DMS153 (cell line): Measurements from ENCODE around the gene GNAI2.
"Not testable (repeated sequence)": the region's sequence is repeated elsewhere in the genome, so short reads cannot be mapped to it uniquely, and the experiment has no call there.

Experiments
- DNase-seq: peaks from one replicate; lab custom pipeline; 2025; lab: John Stamatoyannopoulos, UW

The GNAI2 gene

GRCh38 chr3:50204804-50205412 is 31.1 kb upstream of the GNAI2 start, which contains the start of gene SLC38A3:
Gene SLC38A3, plus strand, starts transcription at chr3:50205271. Its CDS starts 8,929 bp downstream, at chr3:50214200.
- no peak for DNase-seq

GRCh38 chr3:50205413-50206276 is 30.4 kb upstream of the GNAI2 start:
- DNase-seq, result no peak

GRCh38 chr3:50207359-50208042 is 28.5 kb upstream of the GNAI2 start:
- no peak for DNase-seq

GRCh38 chr3:50208677-50209344 is 27.2 kb upstream of the GNAI2 start:
- DNase-seq, result no peak

- DNase-seq, result no peak
Measured at GRCh38 chr3:50210176-50210509, 25.9 kb upstream of the GNAI2 start.

- no peak for DNase-seq
Measured at GRCh38 chr3:50210510-50211367, 25.3 kb upstream of the GNAI2 start.

- DNase-seq, result not testable (repeated sequence)
Measured at GRCh38 chr3:50211368-50211717, 24.7 kb upstream of the GNAI2 start.

- no peak for DNase-seq
Measured at GRCh38 chr3:50211930-50212329, 24.1 kb upstream of the GNAI2 start.

GRCh38 chr3:50212502-50212901 is 23.5 kb upstream of the GNAI2 start:
- no peak for DNase-seq

GRCh38 chr3:50212971-50213370 is 23.0 kb upstream of the GNAI2 start:
- DNase-seq, result no peak

- DNase-seq, result no peak
Measured at GRCh38 chr3:50213373-50213772, 22.6 kb upstream of the GNAI2 start.

- DNase-seq, result no peak
Measured at GRCh38 chr3:50214824-50215223, 21.2 kb upstream of the GNAI2 start.

- DNase-seq, result no peak
Measured at GRCh38 chr3:50215529-50215928, 20.5 kb upstream of the GNAI2 start.

GRCh38 chr3:50217681-50218080 is 18.3 kb upstream of the GNAI2 start:
- DNase-seq, result no peak

GRCh38 chr3:50218448-50218847 is 17.6 kb upstream of the GNAI2 start:
- no peak for DNase-seq

GRCh38 chr3:50219285-50219684 is 16.7 kb upstream of the GNAI2 start:
- no peak for DNase-seq

- DNase-seq, result no peak
Measured at GRCh38 chr3:50220109-50220508, 15.9 kb upstream of the GNAI2 start.

GRCh38 chr3:50221051-50221410 is 15.0 kb upstream of the GNAI2 start:
- no peak for DNase-seq

- DNase-seq, result no peak
Measured at GRCh38 chr3:50221411-50222168, 14.4 kb upstream of the GNAI2 start.

- DNase-seq, result no peak
Measured at GRCh38 chr3:50222169-50222528, 13.9 kb upstream of the GNAI2 start.

GRCh38 chr3:50224639-50225038 is 11.4 kb upstream of the GNAI2 start:
- no peak for DNase-seq
